K562 (cell line): ENCODE results near the gene GBF1. TPM values are rescaled to one million over a fixed set of nuclear protein-coding genes. Genes with fewer than 3 reads are reported as not detected.

ENCODE experiments used
- EGR1 ChIP-seq: fragments of 450-650 bp; conservative IDR thresholded peaks from 2 replicates; pipeline ENCODE4 v1.6.1; 2017; ENCODE audit warnings: mild to moderate bottlenecking
- GTF3C2 ChIP-seq: IDR thresholded peaks from 3 replicates; pipeline ENCODE4 v1.6.1; 2011; ENCODE audit warnings: borderline replicate concordance, mild to moderate bottlenecking, moderate library complexity; ENCODE audit not compliant: insufficient read length; ENCODE audit errors: extremely low read depth
- HDAC6 ChIP-seq: IDR thresholded peaks from 2 replicates; pipeline ENCODE4 v1.6.1; 2012; ENCODE audit warnings: low read depth, mild to moderate bottlenecking, control low read depth, inconsistent platforms, low read length, moderate library complexity
- HNRNPLL ChIP-seq: fragments of 200-400 bp; formaldehyde crosslinking; IDR thresholded peaks from 2 replicates; pipeline ENCODE4 v1.6.1; 2017; ENCODE audit warnings: low read length, low read depth, mild to moderate bottlenecking; ENCODE audit not compliant: poor library complexity, severe bottlenecking
- KLF16 ChIP-seq: IDR thresholded peaks from 2 replicates; pipeline ENCODE4 v1.6.1; 2016; ENCODE audit warnings: antibody characterized with exemption
- NRF1 ChIP-seq, 2 experiments: fragments of 450-650 bp; IDR thresholded peaks in 1 of 2; conservative IDR thresholded peaks in 1 of 2; 2 replicates each; pipeline ENCODE4 v1.6.1; 2014; ENCODE audit warnings: mild to moderate bottlenecking in 2 of 2
- SRSF7 ChIP-seq: fragments of 200-400 bp; formaldehyde crosslinking; optimal IDR thresholded peaks from 2 replicates; pipeline ENCODE3; 2017; ENCODE audit warnings: mild to moderate bottlenecking, low read depth, low read length
- THRB ChIP-seq: fragments of 450-650 bp; formaldehyde crosslinking; conservative IDR thresholded peaks from 2 replicates; pipeline ENCODE4 v1.4.0; 2022; ENCODE audit warnings: mild to moderate bottlenecking, missing genetic modification characterization
- VEZF1 ChIP-seq: fragments of 200-800 bp; sonication (Bioruptor generic); IDR thresholded peaks from 2 replicates; pipeline ENCODE4 v1.6.1; 2017; ENCODE audit warnings: missing genetic modification characterization, missing compliant biosample characterization
- polyA plus RNA-seq, 8 experiments: library from polyadenylated mRNA; depleted of rRNA in 4 of 8; stranded (reverse) in 5 of 8; unstranded in 3 of 8; fragments of >200 nt; fragmentation: Nextera tagmentation in 2 of 8; fragmentation: Illumina TruSeq in 1 of 8; extraction: Ambion mirVana in 2 of 8; extraction: Trizol in 1 of 8; gene quantifications; 2 replicates each; pipeline versions ENCODE4 v1.2.1 to v1.2.3, GENCODE V29; 2011 to 2014; ENCODE audit warnings: inconsistent platforms in 1 of 8, missing spikeins in 1 of 8
- total RNA-seq, 7 experiments: library from RNA; depleted of rRNA in 6 of 7; stranded (reverse); fragments of >200 nt in 6 of 7; fragmentation: Illumina TruSeq in 2 of 7; extraction: Trizol in 2 of 7; gene quantifications; 2 replicates each; pipeline versions ENCODE4 v1.2.1 to v1.2.3, GENCODE V29; 2011 to 2021; ENCODE audit warnings: low replicate concordance in 1 of 7

The GBF1 gene
- total and polyA plus RNA-seq, 9 of the 15 experiments (the other 6 are each of a cell fraction or from before 2014, with no cell fraction given) = 0.69 to 28.0 (median 10.3) TPM

DNA sequence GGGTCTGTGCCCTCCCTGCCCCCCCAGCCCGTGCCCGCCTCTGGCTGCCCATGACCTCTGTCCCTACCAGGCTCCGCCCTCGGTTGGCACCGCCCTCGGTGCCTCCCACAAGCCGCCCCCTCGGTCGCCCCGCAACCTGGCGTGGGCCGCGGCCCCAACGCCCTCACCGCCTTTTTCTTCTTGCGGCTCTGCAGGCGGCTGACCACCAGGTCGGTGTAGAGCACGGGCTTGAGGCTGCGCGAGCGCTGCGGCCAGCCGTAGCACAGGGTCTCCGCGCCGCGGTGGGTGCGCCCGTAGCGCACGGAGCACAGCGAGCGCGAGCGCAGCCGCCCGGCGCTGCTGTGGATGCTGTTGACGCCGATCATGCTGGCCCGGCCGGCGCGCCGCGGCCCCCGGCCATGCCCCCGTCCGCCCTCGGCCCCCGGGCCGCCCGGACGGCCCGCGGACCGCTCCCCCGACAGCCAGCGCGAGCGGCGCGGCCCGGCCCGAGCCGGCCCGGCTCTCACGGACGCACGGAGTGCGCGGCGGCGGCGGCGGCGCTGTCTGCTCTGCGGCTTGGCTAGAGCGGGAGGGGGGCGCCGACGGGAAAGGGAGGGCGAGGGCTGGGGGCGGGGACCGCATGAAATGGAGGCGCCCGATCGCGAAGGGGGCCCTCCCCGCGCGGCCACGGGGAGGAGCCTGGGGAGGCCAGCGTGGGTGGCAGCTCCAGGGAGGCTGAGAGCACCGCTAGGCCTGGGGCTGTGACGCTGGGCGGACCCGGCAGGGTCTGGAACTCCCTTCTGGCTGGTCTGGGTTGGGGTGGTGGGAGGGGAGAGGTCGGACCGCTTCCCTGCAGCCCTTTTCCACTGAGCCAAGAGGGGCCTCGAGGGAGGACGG is 163.6 kb downstream of the GBF1 start (continued):
- TF ChIP-seq THRB (CRISPR knock-in tag) (no peak), VEZF1 (CRISPR knock-in tag) (peak; percentile 32; the same call in 1 of the 2 replicates), KLF16 (no peak), HDAC6 (0 out of 2 replicates have a peak, but pooled peaks have one; percentile 48), NRF1 (conservative IDR thresholded peaks at IDR 0.05 in 1 of 2, IDR thresholded peaks at IDR 0.05 in 1 of 2) (peak in 1 of 2 experiments; percentile 51; a peak in 2 of 4 replicates), SRSF7 (no peak), GTF3C2 (no peak), HNRNPLL (peak; percentile 87), EGR1 (peak; percentile 84)
- TF ChIP-seq, all 486 proteins: peak for 6
